ENCODE data around the gene ADNP.

- TF ChIP-seq CTCF (conservative IDR thresholded peaks at IDR 0.05; ENCODE audit: low read depth, low read length) = no peak
- TF ChIP-seq CEBPB (IDR thresholded peaks at IDR 0.05; ENCODE audit: low read depth, low read length) = no peak
- TF ChIP-seq MAFK (IDR thresholded peaks at IDR 0.05; ENCODE audit: low read depth, low read length) = no peak
- TF ChIP-seq POLR2A (IDR thresholded peaks at IDR 0.05; ENCODE audit: low read depth, low read length) = no peak
- no peak for TF ChIP-seq MXI1 (IDR thresholded peaks at IDR 0.05; ENCODE audit: borderline replicate concordance, low read depth, low read length)
- no peak for TF ChIP-seq USF2 (IDR thresholded peaks at IDR 0.05; ENCODE audit: low read depth, low read length)
- TF ChIP-seq FOS (IDR thresholded peaks at IDR 0.05; ENCODE audit: low read depth, low read length) = no peak
- TF ChIP-seq RFX5 (IDR thresholded peaks at IDR 0.05; ENCODE audit: low read depth, low read length) = no peak
- TF ChIP-seq RAD21 (IDR thresholded peaks at IDR 0.05; ENCODE audit: low read length) = no peak
- TF ChIP-seq MAZ (IDR thresholded peaks at IDR 0.05; ENCODE audit: borderline replicate concordance, low read depth, low read length) = no peak
These were observed 88.4 kb downstream of the ADNP start for GRCh38 chr20:50842821-50843220.

All from IMR-90 (cell line).